DND-41 (cell line): ENCODE data around the gene ARRB2.
"Not testable (repeated sequence)": the region's sequence is repeated elsewhere in the genome, so short reads cannot be mapped to it uniquely, and the experiment has no call there.

Experiments
- ATAC-seq: fragments of 200-7000 bp; cut with Tn5 transposase; 3 replicates; pipeline ENCODE4 v1.9.1; 2021; ENCODE audit warnings: low read depth; ENCODE audit not compliant: insufficient read depth
- DNase-seq: peaks from one replicate; pipeline ENCODE4 v3.0.0-alpha.2; 2020
- H2AFZ ChIP-seq: 2 replicates; pipeline ENCODE4 v1.6.0; 2012; ENCODE audit warnings: low read depth, low read length
- H3K27ac ChIP-seq: 2 replicates; pipeline ENCODE4 v1.5.1; 2012; ENCODE audit warnings: low read length, inconsistent platforms
- H3K27me3 ChIP-seq: fragments of 200-600 bp; sonication (generic); 2 replicates; pipeline ENCODE4 v1.6.0; 2012; ENCODE audit warnings: low read length, mild to moderate bottlenecking, inconsistent platforms; ENCODE audit not compliant: insufficient read depth, poor library complexity
- H3K36me3 ChIP-seq: 2 replicates; pipeline ENCODE4 v1.5.1; 2012; ENCODE audit warnings: low read length, inconsistent platforms; ENCODE audit not compliant: insufficient read depth
- H3K4me1 ChIP-seq: 2 replicates; pipeline ENCODE4 v1.5.1; 2012; ENCODE audit warnings: mild to moderate bottlenecking, low read length; ENCODE audit not compliant: insufficient read depth
- H3K4me2 ChIP-seq: 2 replicates; pipeline ENCODE4 v1.6.0; 2012; ENCODE audit warnings: mild to moderate bottlenecking, moderate library complexity, low read length, inconsistent platforms; ENCODE audit not compliant: insufficient read depth
- H3K4me3 ChIP-seq, 2 experiments: fragments of 200-600 bp in 1 of 2; shearing (Covaris generic) in 1 of 2; 2 replicates each; pipeline ENCODE4 v1.5.1; 2012 to 2016; ENCODE audit warnings: inconsistent platforms in 2 of 2, low read length in 2 of 2, mild to moderate bottlenecking in 2 of 2, low read depth in 1 of 2, moderate library complexity in 1 of 2
- H3K79me2 ChIP-seq: 2 replicates; pipeline ENCODE4 v1.6.0; 2012; ENCODE audit warnings: low read length, inconsistent platforms; ENCODE audit not compliant: insufficient read depth
- H3K9ac ChIP-seq: 2 replicates; pipeline ENCODE4 v1.6.0; 2012; ENCODE audit warnings: low read depth, mild to moderate bottlenecking, inconsistent platforms, low read length, moderate library complexity
- H3K9me3 ChIP-seq: 2 replicates; pipeline ENCODE4 v1.5.1; 2012; ENCODE audit warnings: low read length, moderate library complexity, mild to moderate bottlenecking, inconsistent platforms; ENCODE audit not compliant: insufficient read depth, severe bottlenecking
- H4K20me1 ChIP-seq: 2 replicates; pipeline ENCODE4 v1.6.0; 2012; ENCODE audit warnings: low read length; ENCODE audit not compliant: insufficient read depth
- CTCF ChIP-seq: IDR thresholded peaks from 2 replicates; pipeline ENCODE4 v1.5.1; 2012; ENCODE audit warnings: borderline replicate concordance, low read length, moderate library complexity, mild to moderate bottlenecking; ENCODE audit not compliant: poor library complexity, severe bottlenecking; ENCODE audit errors: extremely low read depth
- EZH2 ChIP-seq: IDR thresholded peaks from 3 replicates; pipeline ENCODE4 v1.6.1; 2012; ENCODE audit warnings: borderline replicate concordance, low read depth, mild to moderate bottlenecking, moderate library complexity, low read length, inconsistent platforms; ENCODE audit not compliant: severe bottlenecking

ARRB2 gene

GRCh38 chr17:4678448-4679026, 31.9 kb upstream of the ARRB2 start:
- peaks cover 92% of the 10 kb centered on the region for H3K36me3 ChIP-seq
- H3K27ac ChIP-seq = no peak overlapping the region
- TF ChIP-seq EZH2 (no peak), CTCF (no peak)
- H3K4me2 ChIP-seq = no peak overlapping the region
- no peaks in the 10 kb centered on the region for H3K9me3 ChIP-seq
- no peaks in the 10 kb centered on the region for H3K27me3 ChIP-seq
- H3K9ac ChIP-seq = no peak overlapping the region
- DNase-seq = no peak
- no peak overlapping the region for H3K4me3 ChIP-seq
- no peak for ATAC-seq
- H4K20me1 ChIP-seq = peaks cover 11% of the 10 kb centered on the region; the same call in 1 of the 2 replicates
- H3K79me2 ChIP-seq = no peaks in the 10 kb centered on the region
- no peak overlapping the region for H2AFZ ChIP-seq
- no peaks in the 10 kb centered on the region for H3K4me1 ChIP-seq

- Histone ChIP-seq H3K9me3 (no peaks in the 10 kb centered on the region), H3K9ac (no peak overlapping the region), H2AFZ (no peak overlapping the region), H3K4me2 (no peak overlapping the region), H3K4me1 (no peaks in the 10 kb centered on the region), H3K27ac (0 out of 2 replicates have a peak overlapping the region, but pooled peaks have one; percentile 6), H3K36me3 (peaks cover 91% of the 10 kb centered on the region), H4K20me1 (peaks cover 11% of the 10 kb centered on the region; the same call in 1 of the 2 replicates), H3K4me3 (no peak overlapping the region), H3K27me3 (no peaks in the 10 kb centered on the region), H3K79me2 (peaks cover 5% of the 10 kb centered on the region; the same call in 1 of the 2 replicates)
- TF ChIP-seq EZH2 (no peak), CTCF (no peak)
- no peak for DNase-seq
- no peak for ATAC-seq
These were observed 30.8 kb upstream of the ARRB2 start for GRCh38 chr17:4679658-4680057.

- not testable (repeated sequence) for H3K4me2 ChIP-seq, H3K9ac ChIP-seq, ATAC-seq, H3K27ac ChIP-seq, H3K4me3 ChIP-seq, H2AFZ ChIP-seq, H3K27me3 ChIP-seq, DNase-seq, H3K4me1 ChIP-seq, H3K9me3 ChIP-seq
- peaks cover 81% of the 10 kb centered on the region for H3K36me3 ChIP-seq
- H4K20me1 ChIP-seq = peaks cover 15% of the 10 kb centered on the region
- peaks cover 34% of the 10 kb centered on the region for H3K79me2 ChIP-seq
These were observed 26.7 kb upstream of the ARRB2 start for GRCh38 chr17:4683739-4684138.

- not testable (repeated sequence) for H3K27ac ChIP-seq, DNase-seq, H3K4me1 ChIP-seq, H3K4me3 ChIP-seq, H3K9ac ChIP-seq, ATAC-seq, H3K9me3 ChIP-seq, H3K4me2 ChIP-seq, H2AFZ ChIP-seq, H3K27me3 ChIP-seq
- Histone ChIP-seq H4K20me1 (peaks cover 37% of the 10 kb centered on the region), H3K79me2 (peaks cover 82% of the 10 kb centered on the region), H3K36me3 (peaks cover 69% of the 10 kb centered on the region)
These were observed 20.6 kb upstream of the ARRB2 start for GRCh38 chr17:4689872-4690271.
